Retinal pigment epithelial cell (primary cell): ENCODE results near the gene CNTN6.

Source experiments
- DNase-seq: peaks from one replicate; pipeline ENCODE4 v3.0.0-alpha.2; 2010; ENCODE audit warnings: low read depth
- H3K4me3 ChIP-seq: 2 replicates; pipeline ENCODE4 v1.5.1; 2011; ENCODE audit warnings: mild to moderate bottlenecking, low read length, control low read depth, moderate library complexity
- TF ChIP-seq, protein P1 (sequence below): conservative IDR thresholded peaks from 2 replicates; pipeline ENCODE4 v1.5.1; 2011; ENCODE audit warnings: low read depth, low read length, control low read depth, inconsistent platforms

The CNTN6 gene

GRCh38 chr3:1092771-1093170 lies at the start of gene CNTN6:
CNTN6 (plus strand) TSS chr3:1093024; CDS start chr3:1148009, 54,985 bp downstream.
- TF ChIP-seq, protein P1, sequence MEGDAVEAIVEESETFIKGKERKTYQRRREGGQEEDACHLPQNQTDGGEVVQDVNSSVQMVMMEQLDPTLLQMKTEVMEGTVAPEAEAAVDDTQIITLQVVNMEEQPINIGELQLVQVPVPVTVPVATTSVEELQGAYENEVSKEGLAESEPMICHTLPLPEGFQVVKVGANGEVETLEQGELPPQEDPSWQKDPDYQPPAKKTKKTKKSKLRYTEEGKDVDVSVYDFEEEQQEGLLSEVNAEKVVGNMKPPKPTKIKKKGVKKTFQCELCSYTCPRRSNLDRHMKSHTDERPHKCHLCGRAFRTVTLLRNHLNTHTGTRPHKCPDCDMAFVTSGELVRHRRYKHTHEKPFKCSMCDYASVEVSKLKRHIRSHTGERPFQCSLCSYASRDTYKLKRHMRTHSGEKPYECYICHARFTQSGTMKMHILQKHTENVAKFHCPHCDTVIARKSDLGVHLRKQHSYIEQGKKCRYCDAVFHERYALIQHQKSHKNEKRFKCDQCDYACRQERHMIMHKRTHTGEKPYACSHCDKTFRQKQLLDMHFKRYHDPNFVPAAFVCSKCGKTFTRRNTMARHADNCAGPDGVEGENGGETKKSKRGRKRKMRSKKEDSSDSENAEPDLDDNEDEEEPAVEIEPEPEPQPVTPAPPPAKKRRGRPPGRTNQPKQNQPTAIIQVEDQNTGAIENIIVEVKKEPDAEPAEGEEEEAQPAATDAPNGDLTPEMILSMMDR = no peak
- DNase-seq = no peak
- H3K4me3 ChIP-seq = peak within 1 kb of the TSS; percentile 37

GRCh38 chr3:1048558-1048957 lies 44.3 kb upstream of the CNTN6 start:
- TF ChIP-seq, protein P1 = no peak
- no peak for DNase-seq
- H3K4me3 ChIP-seq = no peak overlapping the region

DNA sequence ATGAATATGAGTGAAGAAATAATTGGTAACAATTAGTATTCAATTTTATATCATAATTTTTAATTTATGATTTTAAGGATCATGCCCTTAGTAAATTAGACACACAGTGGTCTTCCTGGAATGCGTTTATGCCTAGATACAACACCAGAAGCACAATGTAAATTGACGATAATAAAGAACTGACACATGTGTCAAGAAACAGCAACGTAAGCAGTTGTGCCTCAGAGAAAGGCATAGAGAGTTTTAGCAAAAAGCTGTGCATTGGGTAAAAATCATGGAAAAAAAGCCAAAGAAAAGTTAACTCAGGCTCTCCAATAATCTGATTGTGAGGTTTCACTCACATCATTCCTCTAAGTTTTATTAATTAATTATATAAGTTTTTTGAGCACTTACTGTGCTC lies 37.0 kb upstream of the CNTN6 start:
- no peak for DNase-seq
- no peak overlapping the region for H3K4me3 ChIP-seq
- TF ChIP-seq, protein P1 = no peak

DNA sequence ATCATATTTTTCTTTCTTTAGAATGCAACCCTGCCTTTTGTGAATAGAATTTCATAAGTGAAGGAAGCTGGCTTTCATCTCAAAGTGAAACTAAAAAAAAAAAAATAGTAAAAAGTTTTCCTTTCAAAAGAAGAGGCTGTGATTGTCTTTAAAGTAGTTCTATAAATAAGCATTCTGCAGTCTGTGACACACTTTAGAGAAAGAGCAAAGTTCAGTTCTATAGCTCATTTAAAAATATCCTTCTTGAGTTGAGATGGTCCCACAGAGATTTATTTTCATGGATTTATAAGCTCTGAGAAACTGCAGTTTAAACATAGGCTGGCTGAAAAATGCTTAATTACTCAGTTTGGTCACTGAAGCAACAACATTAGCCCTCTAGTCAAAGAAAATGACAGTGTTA lies 36.1 kb upstream of the CNTN6 start:
- no peak overlapping the region for H3K4me3 ChIP-seq
- TF ChIP-seq, protein P1 = no peak
- no peak for DNase-seq

GRCh38 chr3:1057436-1057835 lies 35.4 kb upstream of the CNTN6 start:
- no peak overlapping the region for H3K4me3 ChIP-seq
- TF ChIP-seq, protein P1 = no peak
- no peak for DNase-seq

DNA sequence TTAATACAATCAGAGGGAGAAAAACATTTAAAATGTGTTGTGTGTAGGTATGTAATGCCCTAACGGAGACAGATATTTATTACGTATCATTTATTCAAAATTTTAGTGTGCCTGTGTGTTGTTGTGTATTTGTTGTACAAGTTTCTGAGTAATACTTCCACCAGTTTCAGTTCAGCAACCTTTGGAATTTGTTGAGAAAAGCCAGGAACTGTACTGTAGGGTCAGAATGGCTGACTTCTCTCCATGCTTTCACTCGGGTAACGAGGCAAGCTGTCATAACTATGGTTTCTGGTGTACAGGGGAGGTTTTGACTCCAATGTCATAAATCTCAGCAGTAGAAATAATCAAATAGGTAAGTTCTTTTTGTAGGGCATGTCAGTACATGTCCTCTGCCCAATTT lies 23.8 kb upstream of the CNTN6 start:
- TF ChIP-seq, protein P1 = no peak
- no peak for DNase-seq
- no peak overlapping the region for H3K4me3 ChIP-seq

GRCh38 chr3:1072041-1072440 lies 20.8 kb upstream of the CNTN6 start:
- H3K4me3 ChIP-seq = no peak overlapping the region
- TF ChIP-seq, protein P1 = no peak
- no peak for DNase-seq
